ENCODE measurements around the gene DRC3. TPM values are rescaled to one million over a fixed set of nuclear protein-coding genes. Genes with fewer than 3 reads are reported as not detected.

Gene DRC3
- total RNA-seq, 2 experiments from 2014 or later, result 0.19 TPM; not detected in 1

- Histone ChIP-seq H2AFZ (ENCODE audit: low read length) (no peak overlapping the region), H3K4me3 (ENCODE audit: low read depth, low read length, poor library complexity, severe bottlenecking) (no peak overlapping the region), H3K4me1 (ENCODE audit: insufficient read depth, low read length, poor library complexity, severe bottlenecking) (no peaks in the 10 kb centered on the region), H3K36me3 (ENCODE audit: insufficient read depth, low read length) (no peaks in the 10 kb centered on the region), H3K27ac (ENCODE audit: low read depth, low read length, poor library complexity, severe bottlenecking) (no peak overlapping the region), H3K9me3 (ENCODE audit: low read length) (no peaks in the 10 kb centered on the region), H3K79me2 (ENCODE audit: insufficient read depth, low read depth, low read length) (no peaks in the 10 kb centered on the region), H4K20me1 (ENCODE audit: insufficient read depth, low read length) (no peaks in the 10 kb centered on the region), H3K4me2 (ENCODE audit: low read length) (no peak overlapping the region), H3K9me2 (ENCODE audit: insufficient read depth, low read length) (no peaks in the 10 kb centered on the region)
- intact Hi-C loops (cut with micrococcal nuclease; ENCODE audit: unreplicated experiment), result no loop called here
- no TSS peak for BruUV-seq (replicated peaks)
- CTCF ChIA-PET (ENCODE audit: unreplicated experiment), result no interaction called here
- DNase-seq (ENCODE audit: low spot score), result no peak
- TF ChIP-seq EZH2phosphoT487 (IDR thresholded peaks at IDR 0.05; ENCODE audit: borderline replicate concordance, low read depth, low read length), result no peak
- TF ChIP-seq CTCF (conservative IDR thresholded peaks at IDR 0.05; ENCODE audit: low read length), result no peak
- POLR2A ChIA-PET, result no interaction called here
Observed at GRCh38 chr17:17987901-17988300, 15.2 kb downstream of the DRC3 start.

GRCh38 chr17:17988427-17988945 is 15.8 kb downstream of the DRC3 start:
- no peak for DNase-seq (ENCODE audit: low spot score)
- Histone ChIP-seq H3K4me1 (ENCODE audit: insufficient read depth, low read length, poor library complexity, severe bottlenecking) (no peaks in the 10 kb centered on the region), H3K4me3 (ENCODE audit: low read depth, low read length, poor library complexity, severe bottlenecking) (no peak overlapping the region), H3K9me3 (ENCODE audit: low read length) (no peaks in the 10 kb centered on the region), H3K9me2 (ENCODE audit: insufficient read depth, low read length) (no peaks in the 10 kb centered on the region), H3K36me3 (ENCODE audit: insufficient read depth, low read length) (no peaks in the 10 kb centered on the region), H3K79me2 (ENCODE audit: insufficient read depth, low read depth, low read length) (no peaks in the 10 kb centered on the region), H2AFZ (ENCODE audit: low read length) (no peak overlapping the region), H3K27ac (ENCODE audit: low read depth, low read length, poor library complexity, severe bottlenecking) (no peak overlapping the region), H4K20me1 (ENCODE audit: insufficient read depth, low read length) (no peaks in the 10 kb centered on the region), H3K4me2 (ENCODE audit: low read length) (no peak overlapping the region)
- ChIA-PET POLR2A (no interaction called here), CTCF (ENCODE audit: unreplicated experiment) (no interaction called here)
- no TSS peak for BruUV-seq (replicated peaks)
- TF ChIP-seq CTCF (conservative IDR thresholded peaks at IDR 0.05; ENCODE audit: low read length), result no peak
- no peak for TF ChIP-seq EZH2phosphoT487 (IDR thresholded peaks at IDR 0.05; ENCODE audit: borderline replicate concordance, low read depth, low read length)
- intact Hi-C loops (cut with micrococcal nuclease; ENCODE audit: unreplicated experiment), result no loop called here

GRCh38 chr17:17989081-17989480 is 16.4 kb downstream of the DRC3 start:
- no TSS peak for BruUV-seq (replicated peaks)
- Histone ChIP-seq H2AFZ (ENCODE audit: low read length) (no peak overlapping the region), H3K36me3 (ENCODE audit: insufficient read depth, low read length) (no peaks in the 10 kb centered on the region), H3K9me3 (ENCODE audit: low read length) (no peaks in the 10 kb centered on the region), H3K4me2 (ENCODE audit: low read length) (no peak overlapping the region), H4K20me1 (ENCODE audit: insufficient read depth, low read length) (no peaks in the 10 kb centered on the region), H3K9me2 (ENCODE audit: insufficient read depth, low read length) (no peaks in the 10 kb centered on the region), H3K4me1 (ENCODE audit: insufficient read depth, low read length, poor library complexity, severe bottlenecking) (no peaks in the 10 kb centered on the region), H3K27ac (ENCODE audit: low read depth, low read length, poor library complexity, severe bottlenecking) (no peak overlapping the region), H3K4me3 (ENCODE audit: low read depth, low read length, poor library complexity, severe bottlenecking) (no peak overlapping the region), H3K79me2 (ENCODE audit: insufficient read depth, low read depth, low read length) (no peaks in the 10 kb centered on the region)
- no peak for DNase-seq (ENCODE audit: low spot score)
- ChIA-PET POLR2A (no interaction called here), CTCF (ENCODE audit: unreplicated experiment) (interaction anchor here (0.6 kb wide), 1 partner anchor 372 kb away, joined by 3 read pairs; no protein-coding TSS in a partner anchor)
- intact Hi-C loops (cut with micrococcal nuclease; ENCODE audit: unreplicated experiment), result no loop called here
- TF ChIP-seq CTCF (conservative IDR thresholded peaks at IDR 0.05; ENCODE audit: low read length), result no peak
- no peak for TF ChIP-seq EZH2phosphoT487 (IDR thresholded peaks at IDR 0.05; ENCODE audit: borderline replicate concordance, low read depth, low read length)
